Peyer's patch (tissue), 4 donors: ENCODE data around the gene PASD1.

Experiments used
- CTCF ChIP-seq, 6 experiments: fragments of 450-650 bp in 4 of 6; fragments of 200-600 bp in 2 of 6; sonication (generic) in 1 of 6; IDR thresholded peaks; one replicate each; pipeline ENCODE4 v1.5.1; 2017 to 2019; ENCODE audit warnings: antibody characterized with exemption in 6 of 6, mild to moderate bottlenecking in 3 of 6, moderate library complexity in 1 of 6
- POLR2A ChIP-seq, 2 donors: fragments of 450-650 bp; IDR thresholded peaks; one replicate each; pipeline ENCODE4 v1.5.1; 2017; ENCODE audit warnings: antibody characterized with exemption in 2 of 2, mild to moderate bottlenecking in 2 of 2, moderate library complexity in 2 of 2

- TF ChIP-seq CTCF (IDR thresholded peaks at IDR 0.05): no peak
- no peak for TF ChIP-seq POLR2A (IDR thresholded peaks at IDR 0.05)
These were observed 112.7 kb downstream of the PASD1 start for GRCh38 chrX:151676196-151676595.
